ENCODE results near the gene KCNMA1. TPM values are rescaled to one million over a fixed set of nuclear protein-coding genes. Genes with fewer than 3 reads are reported as not detected.

Gene KCNMA1
- total RNA-seq, 1 donor from 2014 or later: 0.59 TPM

- DNase-seq (ENCODE audit: low read depth, low spot score): no peak
Observed at GRCh38 chr10:77309092-77309491, 328.5 kb downstream of the KCNMA1 start.

GRCh38 chr10:77308084-77308732 is 329.4 kb downstream of the KCNMA1 start:
- DNase-seq (ENCODE audit: low read depth, low spot score): no peak

GRCh38 chr10:77306666-77307065 is 330.9 kb downstream of the KCNMA1 start:
- DNase-seq (ENCODE audit: low read depth, low spot score): no peak

- DNase-seq (ENCODE audit: low read depth, low spot score): no peak
Observed at GRCh38 chr10:77305650-77306632, 331.7 kb downstream of the KCNMA1 start.

- no peak for DNase-seq (ENCODE audit: low read depth, low spot score)
Observed at GRCh38 chr10:77304192-77304591, 333.4 kb downstream of the KCNMA1 start.

- no peak for DNase-seq (ENCODE audit: low read depth, low spot score)
Observed at GRCh38 chr10:77301305-77301730, 336.3 kb downstream of the KCNMA1 start.

- DNase-seq (ENCODE audit: low read depth, low spot score): no peak
Observed at GRCh38 chr10:77300682-77301302, 336.8 kb downstream of the KCNMA1 start.

- DNase-seq (ENCODE audit: low read depth, low spot score): no peak
Observed at GRCh38 chr10:77299320-77299719, 338.3 kb downstream of the KCNMA1 start.

GRCh38 chr10:77297393-77297739 is 340.2 kb downstream of the KCNMA1 start:
- DNase-seq (ENCODE audit: low read depth, low spot score): no peak

- no peak for DNase-seq (ENCODE audit: low read depth, low spot score)
Observed at GRCh38 chr10:77296534-77297392, 340.8 kb downstream of the KCNMA1 start.

- DNase-seq (ENCODE audit: low read depth, low spot score): no peak
Observed at GRCh38 chr10:77293773-77294172, 343.8 kb downstream of the KCNMA1 start.

- DNase-seq (ENCODE audit: low read depth, low spot score): no peak
Observed at GRCh38 chr10:77293347-77293746, 344.3 kb downstream of the KCNMA1 start.

GRCh38 chr10:77291596-77292505 is 345.8 kb downstream of the KCNMA1 start:
- DNase-seq (ENCODE audit: low read depth, low spot score): no peak

GRCh38 chr10:77290528-77291155 is 347.0 kb downstream of the KCNMA1 start:
- no peak for DNase-seq (ENCODE audit: low read depth, low spot score)

- no peak for DNase-seq (ENCODE audit: low read depth, low spot score)
Observed at GRCh38 chr10:77289790-77290189, 347.8 kb downstream of the KCNMA1 start.

- DNase-seq (ENCODE audit: low read depth, low spot score): no peak
Observed at GRCh38 chr10:77289027-77289501, 348.5 kb downstream of the KCNMA1 start.

GRCh38 chr10:77287647-77288120 is 349.9 kb downstream of the KCNMA1 start:
- no peak for DNase-seq (ENCODE audit: low read depth, low spot score)

- DNase-seq (ENCODE audit: low read depth, low spot score): no peak
Observed at GRCh38 chr10:77286531-77287508, 350.8 kb downstream of the KCNMA1 start.
